Mammary epithelial cell (primary cell): Measurements from ENCODE around the gene TEC.

ENCODE experiments used
- EZH2 ChIP-seq: IDR thresholded peaks from 2 replicates; pipeline ENCODE4 v1.6.1; 2012; ENCODE audit warnings: low read length, inconsistent platforms, borderline replicate concordance
- TF ChIP-seq, protein P1 (sequence below), 2 donors: IDR thresholded peaks in 1 of 2; conservative IDR thresholded peaks in 1 of 2; 2 replicates each; pipeline ENCODE4 v1.5.1; 2011 to 2012; ENCODE audit warnings: inconsistent platforms in 2 of 2, low read length in 2 of 2, mild to moderate bottlenecking in 2 of 2, control low read depth in 1 of 2, low read depth in 1 of 2; ENCODE audit not compliant: insufficient read depth in 1 of 2; ENCODE audit errors: extremely low read depth in 1 of 2

DNA sequence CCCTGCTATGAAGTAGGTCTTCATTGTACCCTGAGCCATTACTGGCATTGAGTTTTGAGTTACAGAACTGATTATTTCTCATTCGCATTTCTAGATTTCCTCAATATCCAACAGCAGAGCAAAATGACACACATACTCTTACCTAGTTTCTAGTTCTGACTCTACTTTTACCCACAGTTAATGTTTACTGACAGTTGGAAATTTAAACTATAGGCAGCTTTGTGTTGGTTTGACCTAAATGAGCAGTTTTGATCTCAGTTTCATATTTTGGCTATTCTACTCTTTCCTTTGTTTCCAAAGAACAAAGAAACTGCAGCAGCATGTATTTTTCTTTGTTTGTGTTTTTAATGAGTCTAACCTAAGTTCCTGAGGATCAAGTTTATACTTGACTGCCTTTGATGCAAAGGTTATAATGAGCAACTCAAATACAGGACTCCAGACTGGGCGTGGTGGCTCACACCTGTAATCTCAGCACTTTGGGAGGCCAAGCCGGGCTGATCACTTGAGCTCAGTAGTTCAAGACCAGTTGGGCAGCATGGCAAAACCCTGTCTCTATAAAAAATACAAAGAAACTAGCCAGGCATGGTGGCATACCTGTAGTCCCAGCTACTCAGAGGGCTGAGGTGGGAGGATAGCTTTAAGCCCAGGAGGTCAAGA is 166.0 kb downstream of the TEC start:
- TF ChIP-seq, protein P1, sequence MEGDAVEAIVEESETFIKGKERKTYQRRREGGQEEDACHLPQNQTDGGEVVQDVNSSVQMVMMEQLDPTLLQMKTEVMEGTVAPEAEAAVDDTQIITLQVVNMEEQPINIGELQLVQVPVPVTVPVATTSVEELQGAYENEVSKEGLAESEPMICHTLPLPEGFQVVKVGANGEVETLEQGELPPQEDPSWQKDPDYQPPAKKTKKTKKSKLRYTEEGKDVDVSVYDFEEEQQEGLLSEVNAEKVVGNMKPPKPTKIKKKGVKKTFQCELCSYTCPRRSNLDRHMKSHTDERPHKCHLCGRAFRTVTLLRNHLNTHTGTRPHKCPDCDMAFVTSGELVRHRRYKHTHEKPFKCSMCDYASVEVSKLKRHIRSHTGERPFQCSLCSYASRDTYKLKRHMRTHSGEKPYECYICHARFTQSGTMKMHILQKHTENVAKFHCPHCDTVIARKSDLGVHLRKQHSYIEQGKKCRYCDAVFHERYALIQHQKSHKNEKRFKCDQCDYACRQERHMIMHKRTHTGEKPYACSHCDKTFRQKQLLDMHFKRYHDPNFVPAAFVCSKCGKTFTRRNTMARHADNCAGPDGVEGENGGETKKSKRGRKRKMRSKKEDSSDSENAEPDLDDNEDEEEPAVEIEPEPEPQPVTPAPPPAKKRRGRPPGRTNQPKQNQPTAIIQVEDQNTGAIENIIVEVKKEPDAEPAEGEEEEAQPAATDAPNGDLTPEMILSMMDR (conservative IDR thresholded peaks at IDR 0.05 in 1 of 2, IDR thresholded peaks at IDR 0.05 in 1 of 2; ENCODE audit: extremely low read depth in 1 of 2, insufficient read depth in 1 of 2, low read depth in 1 of 2, low read length in 2 of 2), result no peak
- no peak for TF ChIP-seq EZH2
